ENCODE results near the gene PCBD1.

- TF ChIP-seq EZH2 (IDR thresholded peaks at IDR 0.05; ENCODE audit: borderline replicate concordance, low read length): no peak
- TF ChIP-seq CTCF (conservative IDR thresholded peaks at IDR 0.05 in 1 of 2, IDR thresholded peaks at IDR 0.05 in 1 of 2; ENCODE audit: extremely low read depth in 1 of 2, insufficient read depth in 1 of 2, low read depth in 1 of 2, low read length in 2 of 2): no peak
Measured at GRCh38 chr10:70838270-70838805, 50.0 kb downstream of the PCBD1 start.
